Activated gamma-delta T cell treated with anti-CD3 and anti-CD28 coated beads, Interleukin-2, amount 50 U/mL, for 16 hours (primary cell): ENCODE data around the gene OR2V2.
A peak's percentile ranks its signal among the peaks of the same experiment; 100 is the strongest.

Experiments
- DNase-seq: peaks from one replicate; pipeline ENCODE4 v3.0.0-alpha.2; 2020; ENCODE audit warnings: low read depth

The OR2V2 gene

DNA sequence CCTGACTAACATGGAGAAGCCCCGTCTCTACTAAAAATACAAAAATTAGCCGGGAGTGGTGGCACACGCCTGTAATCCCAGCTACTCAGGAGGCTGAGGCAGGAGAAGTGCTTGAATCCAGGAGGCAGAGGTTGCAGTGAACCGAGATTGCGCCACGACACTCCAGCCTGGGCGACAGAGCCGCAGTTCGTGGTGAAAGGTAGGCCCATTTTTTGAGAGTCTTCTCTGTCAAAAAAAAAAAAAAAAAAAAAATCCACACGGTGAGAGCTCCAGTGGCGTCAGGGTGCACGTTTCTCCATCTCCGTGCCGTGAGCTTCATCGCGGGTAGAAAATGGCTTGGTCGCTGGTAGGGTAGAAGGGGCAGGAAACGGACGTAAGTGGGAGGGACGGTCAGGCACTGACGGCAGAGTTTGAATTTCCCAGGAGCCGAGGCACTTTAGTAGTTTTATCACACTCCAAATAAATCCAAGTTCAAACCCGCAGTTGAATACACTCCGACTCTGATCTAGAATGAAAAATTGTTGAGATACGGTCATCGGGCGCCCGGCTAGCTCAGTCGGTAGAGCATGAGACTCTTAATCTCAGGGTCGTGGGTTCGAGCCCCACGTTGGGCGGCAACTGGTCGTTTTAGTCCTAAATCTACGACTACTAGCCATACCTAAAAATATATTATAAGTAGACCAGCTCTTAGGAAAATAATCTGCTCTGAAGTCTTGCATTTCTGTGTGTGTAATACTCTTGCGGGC lies 60.0 kb downstream of the OR2V2 start:
- peak; percentile 58 for DNase-seq

DNA sequence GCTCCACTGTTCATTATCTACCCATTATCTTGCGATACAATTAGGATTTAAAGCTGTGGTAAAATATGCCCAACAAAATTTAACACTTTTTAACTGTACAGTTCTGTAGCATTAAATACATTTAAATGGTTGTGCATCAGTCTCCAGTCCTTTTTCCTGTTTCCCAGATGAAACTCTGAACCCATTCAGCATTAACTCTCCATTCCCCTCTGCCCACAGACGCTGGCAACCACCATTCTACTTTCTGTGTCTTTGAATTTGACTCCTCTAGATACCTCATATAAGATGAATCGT lies 60.5 kb downstream of the OR2V2 start:
- DNase-seq, result no peak
